22Rv1 (cell line): ENCODE measurements around the gene SLC16A13.

Experiments
- H3K27ac ChIP-seq: fragments of 450-650 bp; 2 replicates; pipeline ENCODE4 v1.5.1; 2017
- ZFX ChIP-seq: fragments of 450-650 bp; IDR thresholded peaks from 2 replicates; pipeline ENCODE4 v1.6.1; 2017; ENCODE audit warnings: antibody characterized with exemption, borderline replicate concordance
- TF ChIP-seq, protein P1 (sequence below): fragments of 450-650 bp; IDR thresholded peaks from 2 replicates; pipeline ENCODE4 v1.5.1; 2017; ENCODE audit warnings: mild to moderate bottlenecking

SLC16A13 gene

DNA sequence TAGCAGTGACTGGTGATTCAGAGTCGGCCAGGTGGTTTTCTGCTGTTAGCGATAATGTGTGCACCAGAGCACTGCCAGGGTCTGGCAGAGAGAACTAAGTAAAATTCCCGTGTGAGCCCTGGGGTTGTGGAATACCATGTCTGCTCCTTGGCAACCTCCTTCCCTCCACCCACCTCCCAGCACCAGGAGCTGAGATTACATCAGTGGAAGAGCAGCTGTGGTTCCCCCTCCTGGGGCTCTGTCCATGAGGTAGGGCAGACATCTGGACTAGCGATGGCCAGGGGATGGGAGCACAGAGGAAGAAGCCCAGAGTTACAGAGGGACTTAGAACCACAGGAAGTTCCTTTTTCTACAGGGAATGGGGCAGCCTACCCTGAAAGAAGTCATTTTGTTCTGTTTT lies 28.4 kb downstream of the SLC16A13 start:
- TF ChIP-seq, protein P1, sequence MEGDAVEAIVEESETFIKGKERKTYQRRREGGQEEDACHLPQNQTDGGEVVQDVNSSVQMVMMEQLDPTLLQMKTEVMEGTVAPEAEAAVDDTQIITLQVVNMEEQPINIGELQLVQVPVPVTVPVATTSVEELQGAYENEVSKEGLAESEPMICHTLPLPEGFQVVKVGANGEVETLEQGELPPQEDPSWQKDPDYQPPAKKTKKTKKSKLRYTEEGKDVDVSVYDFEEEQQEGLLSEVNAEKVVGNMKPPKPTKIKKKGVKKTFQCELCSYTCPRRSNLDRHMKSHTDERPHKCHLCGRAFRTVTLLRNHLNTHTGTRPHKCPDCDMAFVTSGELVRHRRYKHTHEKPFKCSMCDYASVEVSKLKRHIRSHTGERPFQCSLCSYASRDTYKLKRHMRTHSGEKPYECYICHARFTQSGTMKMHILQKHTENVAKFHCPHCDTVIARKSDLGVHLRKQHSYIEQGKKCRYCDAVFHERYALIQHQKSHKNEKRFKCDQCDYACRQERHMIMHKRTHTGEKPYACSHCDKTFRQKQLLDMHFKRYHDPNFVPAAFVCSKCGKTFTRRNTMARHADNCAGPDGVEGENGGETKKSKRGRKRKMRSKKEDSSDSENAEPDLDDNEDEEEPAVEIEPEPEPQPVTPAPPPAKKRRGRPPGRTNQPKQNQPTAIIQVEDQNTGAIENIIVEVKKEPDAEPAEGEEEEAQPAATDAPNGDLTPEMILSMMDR, result no peak
- TF ChIP-seq ZFX, result no peak
- H3K27ac ChIP-seq, result no peak overlapping the region

DNA sequence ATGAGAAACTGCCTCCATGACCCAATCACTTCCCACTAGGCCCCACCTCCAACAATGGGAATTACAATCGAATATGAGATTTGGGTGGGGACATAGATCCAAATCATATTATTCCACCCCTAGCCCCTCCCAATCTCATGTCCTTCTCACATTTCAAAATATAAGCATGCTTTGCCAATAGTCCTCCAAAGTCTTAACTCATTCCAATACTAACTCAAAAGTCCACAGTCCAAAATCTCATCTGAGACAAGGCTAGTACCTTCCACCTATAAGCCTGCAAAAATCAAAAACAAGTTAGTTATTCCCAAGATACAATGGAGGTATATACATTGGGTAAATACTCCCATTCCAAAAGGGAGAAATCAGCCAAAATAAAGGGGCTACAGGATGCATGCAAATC lies 31.4 kb downstream of the SLC16A13 start:
- no peak overlapping the region for H3K27ac ChIP-seq
- TF ChIP-seq ZFX, result no peak
- TF ChIP-seq, protein P1, result no peak

DNA sequence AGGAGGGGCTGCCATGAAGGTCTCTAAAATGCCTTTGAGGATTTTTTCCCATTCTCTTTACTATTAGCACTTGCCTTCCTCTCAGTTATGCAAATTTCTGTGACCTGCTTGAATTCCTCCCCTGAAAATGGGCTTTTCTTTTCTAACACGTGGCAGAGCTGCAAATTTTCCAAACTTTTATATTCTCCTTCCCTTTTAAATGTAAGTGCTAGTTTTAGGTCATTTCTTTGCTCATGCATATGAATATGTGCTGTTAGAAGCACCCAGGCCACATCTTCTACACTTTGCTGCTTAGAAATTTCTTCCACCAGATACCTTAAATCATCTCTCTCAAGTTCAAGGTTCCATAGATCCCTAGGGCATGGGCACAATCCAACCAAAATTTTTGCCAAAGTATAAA lies 32.5 kb downstream of the SLC16A13 start:
- H3K27ac ChIP-seq, result no peak overlapping the region
- no peak for TF ChIP-seq ZFX
- TF ChIP-seq, protein P1, result no peak

DNA sequence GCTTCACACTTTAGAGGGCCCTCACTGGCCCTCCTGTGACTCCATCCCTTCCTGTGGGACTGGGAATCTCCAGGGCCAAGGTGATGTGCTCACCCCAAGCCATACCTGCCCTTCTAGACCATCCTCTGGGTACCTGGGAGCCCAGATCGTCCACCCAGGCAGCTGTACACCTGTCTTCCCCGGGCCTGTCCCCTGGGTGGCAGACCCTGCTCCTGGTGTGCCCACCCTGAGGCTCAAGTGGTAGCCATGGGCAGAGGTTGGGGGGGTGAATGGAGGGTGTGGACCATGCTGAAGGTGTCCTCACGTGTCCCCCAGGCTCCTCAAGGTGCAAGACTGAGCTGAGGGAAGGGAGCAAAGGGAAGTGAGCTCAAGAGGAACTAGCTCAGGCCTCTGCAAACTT lies 34.9 kb downstream of the SLC16A13 start:
- H3K27ac ChIP-seq, result no peak overlapping the region
- no peak for TF ChIP-seq ZFX
- TF ChIP-seq, protein P1, result no peak

DNA sequence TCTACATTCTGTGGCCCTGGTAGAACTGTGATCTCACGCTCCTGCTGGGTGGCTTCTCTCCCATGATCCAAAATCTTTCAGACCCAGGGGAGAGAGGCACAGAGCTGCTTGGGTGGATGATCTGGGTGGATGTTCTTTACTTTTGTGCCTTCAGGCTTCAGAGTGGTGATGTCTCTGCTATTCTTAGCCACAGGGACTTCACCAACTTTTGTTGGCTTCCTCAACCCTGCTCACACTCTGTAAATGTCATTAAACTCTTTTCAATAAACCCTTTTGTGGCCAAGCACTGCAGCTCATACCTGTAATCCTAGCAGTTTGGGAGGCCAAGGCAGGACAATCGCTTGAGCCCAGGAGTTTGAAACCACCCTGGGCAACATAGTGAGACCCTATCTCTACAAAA lies 36.6 kb downstream of the SLC16A13 start:
- TF ChIP-seq ZFX, result no peak
- TF ChIP-seq, protein P1, result no peak

DNA sequence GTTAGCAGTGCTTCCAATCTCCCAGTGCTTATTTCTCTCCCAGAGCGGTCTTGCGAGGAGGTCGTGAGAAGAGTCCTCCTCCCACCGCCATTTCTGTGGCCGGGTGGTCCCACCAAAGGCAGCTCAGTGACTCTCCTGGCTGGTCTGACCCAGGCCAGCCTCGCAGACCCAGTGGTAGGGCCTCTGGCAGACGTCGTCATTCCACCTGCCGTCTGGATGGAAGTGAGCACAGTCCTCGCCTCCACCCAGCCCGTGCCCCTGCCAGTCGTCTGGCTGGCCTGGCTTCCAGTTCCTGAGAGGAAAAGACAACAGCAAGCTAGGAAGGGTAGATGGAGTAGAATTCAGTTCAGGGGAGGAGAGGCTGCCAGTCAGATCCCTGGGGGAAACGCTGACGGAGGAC lies 39.1 kb downstream of the SLC16A13 start:
- no peak overlapping the region for H3K27ac ChIP-seq
- TF ChIP-seq, protein P1, result no peak
- TF ChIP-seq ZFX, result no peak

More for the DNA sequence above, 36.6 kb downstream of the SLC16A13 start:
- no peak overlapping the region for H3K27ac ChIP-seq

DNA sequence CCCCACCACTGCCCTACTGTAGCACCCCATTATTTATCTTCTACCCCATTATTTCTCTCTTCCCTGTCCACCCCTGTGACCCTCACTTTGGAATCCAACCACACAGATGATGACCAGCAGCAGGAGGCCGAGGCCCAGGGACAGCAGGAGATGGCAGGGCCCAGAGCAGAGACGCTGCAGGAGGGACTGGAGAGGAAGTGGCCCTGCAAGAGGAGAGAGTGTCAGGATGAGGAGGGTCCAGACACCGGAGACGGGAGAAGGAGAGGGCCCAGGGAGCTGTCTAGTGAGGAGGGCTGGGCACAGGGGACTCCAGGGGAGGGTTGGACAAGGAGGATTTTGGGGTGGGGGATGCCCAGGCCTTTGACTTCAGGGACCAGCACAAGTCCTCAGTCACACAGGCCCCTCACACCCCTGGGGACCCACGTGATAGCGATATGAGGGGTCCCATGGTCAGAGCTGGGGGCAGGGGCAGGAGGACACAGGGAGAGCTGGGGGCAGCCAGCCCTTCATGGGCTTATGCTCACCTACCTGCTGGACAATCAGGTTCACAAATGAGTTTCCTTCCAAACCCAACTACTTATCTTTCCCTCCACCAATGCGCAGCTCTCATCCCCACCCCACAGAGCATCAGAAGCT lies 42.2 kb downstream of the SLC16A13 start:
- TF ChIP-seq ZFX, result no peak
- TF ChIP-seq, protein P1, result no peak
- no peak overlapping the region for H3K27ac ChIP-seq
